Measurements from ENCODE around the gene MRPL11. TPM values are rescaled to one million over a fixed set of nuclear protein-coding genes. Genes with fewer than 3 reads are reported as not detected.

MRPL11 gene
- total RNA-seq, 1 experiment from 2014 or later = 105 TPM

DNA sequence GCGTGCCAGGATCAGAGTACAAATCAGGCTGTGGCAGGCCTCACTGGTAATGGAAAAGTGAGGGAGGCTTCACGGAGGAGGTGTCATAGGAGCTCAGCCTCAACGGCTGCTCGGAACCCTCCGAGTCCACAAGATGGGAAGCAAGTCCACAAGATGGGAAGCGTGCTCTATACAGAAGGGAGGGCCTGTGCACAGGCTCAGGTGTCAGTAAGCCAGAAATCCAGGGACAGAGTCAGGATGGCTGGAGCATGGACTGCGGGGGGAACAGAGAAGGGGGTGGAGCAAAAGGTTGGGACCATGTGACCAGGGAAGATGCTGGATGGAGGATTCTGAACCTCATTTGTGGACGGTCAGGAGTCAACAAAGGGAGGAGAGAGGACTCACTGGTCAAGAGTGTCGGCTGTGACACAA, 38.2 kb upstream of the MRPL11 start:
- Histone ChIP-seq H2BK5ac (ENCODE audit: insufficient read length, low read length) (no peak overlapping the region), H2AFZ (ENCODE audit: low read length) (no peak overlapping the region), H3K79me2 (ENCODE audit: insufficient read depth, low read length) (no peaks in the 10 kb centered on the region), H3K56ac (ENCODE audit: insufficient read length, low read depth, low read length) (no peak overlapping the region), H3K79me1 (ENCODE audit: insufficient read depth, low read depth, low read length, poor library complexity, severe bottlenecking) (no peaks in the 10 kb centered on the region), H2BK120ac (ENCODE audit: low read depth, low read length, poor library complexity, severe bottlenecking) (no peak overlapping the region), H3K4me2 (ENCODE audit: insufficient read depth, insufficient read length, low read length) (no peak overlapping the region), H3K27me3 (ENCODE audit: insufficient read depth, low read length) (no peaks in the 10 kb centered on the region), H3K9me3 (ENCODE audit: control insufficient read depth, low read depth, low read length) (no peaks in the 10 kb centered on the region), H4K91ac (ENCODE audit: insufficient read length, low read depth, low read length) (no peak overlapping the region), H2BK20ac (ENCODE audit: low read depth, low read length, poor library complexity, severe bottlenecking) (no peak overlapping the region), H3K4ac (ENCODE audit: low read depth, low read length) (no peak overlapping the region), H3K14ac (ENCODE audit: insufficient read depth, low read length) (no peak overlapping the region), H4K8ac (replicated peaks; ENCODE audit: insufficient read length, low read depth, low read length) (no peak overlapping the region), H3T11ph (ENCODE audit: low read length) (no peak overlapping the region), H4K20me1 (ENCODE audit: control insufficient read depth, insufficient read depth, insufficient read length) (no peaks in the 10 kb centered on the region), H2AK5ac (ENCODE audit: insufficient read length, low read length) (no peak overlapping the region), H3K23ac (ENCODE audit: insufficient read length, low read depth, low read length) (no peak overlapping the region), H2BK12ac (ENCODE audit: insufficient read length, low read depth, low read length) (no peak overlapping the region), H3K18ac (ENCODE audit: insufficient read length, low read depth, low read length) (no peak overlapping the region), H4K5ac (ENCODE audit: insufficient read length, low read depth, low read length) (no peak overlapping the region), H3K9ac (ENCODE audit: extremely low read depth, insufficient read length, low read length) (no peak overlapping the region), H3K27ac (ENCODE audit: insufficient read length, low read depth, low read length) (no peak overlapping the region), H2BK15ac (ENCODE audit: low read depth, low read length) (no peak overlapping the region), H3K4me1 (ENCODE audit: insufficient read depth, low read length) (no peaks in the 10 kb centered on the region), H3K23me2 (ENCODE audit: insufficient read length, low read depth, low read length, poor library complexity, severe bottlenecking) (peaks cover 13% of the 10 kb centered on the region)
- WGBS (ENCODE audit: extremely low coverage, insufficient read length, low lambda C conversion rate) = no CpG with 5 or more reads among the region's 9 CpGs
- no peak for TF ChIP-seq CTCF (conservative IDR thresholded peaks at IDR 0.05)
- Mint-ChIP-seq H3K27ac (peak overlapping the region; percentile 30 to 34 (median 31); a peak in 4 of 7 replicates), H3K36me3 (ENCODE audit: insufficient read depth in 1 of 3, low read depth in 3 of 3) (peaks cover 3 to 18% (median 17%) of the 10 kb centered on the region in 3 experiments; a peak in 5 of 7 replicates), H3K9me3 (no peaks in the 10 kb centered on the region), H3K27me3 (ENCODE audit: low read depth) (no peaks in the 10 kb centered on the region), H3K4me1 (peaks cover 30 to 36% of the 10 kb centered on the region in 2 experiments), H3K4me3 (peak overlapping the region in 1 of 2 experiments; percentile 30; a peak in 2 of 5 replicates)
- DNase-seq = no peak
